Fibroblast of pulmonary artery (primary cell): ENCODE results near the gene ANAPC15.
"Not testable (repeated sequence)": the region's sequence is repeated elsewhere in the genome, so short reads cannot be mapped to it uniquely, and the experiment has no call there.

Source experiments
- DNase-seq: peaks from one replicate; pipeline ENCODE4 v3.0.0-alpha.2; 2010; ENCODE audit warnings: low read depth
- H3K4me3 ChIP-seq: replicated peaks from 2 replicates; pipeline ENCODE4 v1.5.1; 2011; ENCODE audit warnings: low read depth, mild to moderate bottlenecking, control low read depth, low read length, moderate library complexity
- CTCF ChIP-seq: IDR thresholded peaks from 2 replicates; pipeline ENCODE4 v1.5.1; 2011; ENCODE audit warnings: mild to moderate bottlenecking, control low read depth, low read length, inconsistent platforms; ENCODE audit errors: missing control alignments

Gene ANAPC15

DNA sequence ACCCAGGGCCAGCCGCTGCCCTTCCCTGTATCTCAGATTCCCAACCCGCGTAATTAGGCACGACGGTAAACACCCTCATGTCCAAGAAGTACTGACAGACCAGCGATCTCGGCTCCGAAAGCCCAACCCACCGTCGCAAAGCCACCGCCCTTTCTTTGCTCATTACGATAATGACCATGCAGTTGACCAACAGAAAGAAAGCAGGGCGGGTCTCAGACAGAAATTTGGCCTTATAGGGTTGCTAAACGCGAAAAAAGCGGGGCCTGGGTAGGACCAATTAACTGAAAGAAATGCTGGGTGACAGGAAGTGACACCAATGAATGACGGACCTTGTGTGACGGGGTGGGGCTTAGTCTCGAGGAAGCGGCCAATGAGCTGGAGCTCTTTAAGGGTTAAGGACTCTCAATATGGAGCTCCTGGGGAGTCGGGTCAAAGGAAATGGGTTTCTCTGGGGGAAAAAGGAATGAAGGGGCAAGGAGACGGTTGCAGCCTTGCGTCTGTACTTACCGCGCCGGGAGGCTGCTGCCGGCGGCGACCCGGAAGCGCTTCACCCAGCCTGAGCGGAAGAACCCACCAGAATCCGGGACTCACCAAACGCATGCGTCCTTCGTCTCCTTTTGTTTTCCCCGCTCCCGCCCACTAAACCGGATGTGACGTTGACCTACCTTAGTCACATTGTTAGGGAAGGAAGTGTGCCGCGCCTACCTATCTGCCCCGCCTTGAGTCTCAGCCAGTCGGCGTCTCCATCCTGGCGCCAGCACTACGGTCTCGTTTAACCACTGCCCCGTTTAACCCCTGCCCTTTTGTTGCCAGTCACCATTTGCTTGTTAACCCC is at the start of gene ANAPC15:
ANAPC15 (minus strand) TSS at position 553 of the 835 bp plus-strand sequence. CDS start 1,419 bp downstream, outside the sequence.
- no peak for TF ChIP-seq CTCF
- H3K4me3 ChIP-seq: peak within 1 kb of the TSS; percentile 77
- DNase-seq: peak; percentile 100

DNA sequence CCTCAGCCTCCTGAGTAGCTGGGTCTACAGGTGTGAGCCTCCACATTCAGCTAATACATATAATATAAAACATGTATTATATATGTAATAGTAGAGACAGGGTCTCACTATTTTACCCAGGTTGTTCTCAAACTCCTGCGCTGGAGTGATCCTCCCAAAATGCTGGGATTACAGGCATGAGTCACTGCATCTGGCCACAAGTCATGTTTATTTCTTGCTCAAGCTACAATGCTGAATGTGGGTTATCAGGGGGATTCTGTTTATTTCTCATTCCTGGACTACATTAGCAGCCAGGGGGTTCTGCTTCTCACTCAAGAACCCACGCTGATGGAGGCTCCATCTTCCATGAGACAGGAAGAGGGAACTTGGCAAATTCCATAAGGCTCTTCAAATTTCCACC is 47.8 kb upstream of the ANAPC15 start:
- no peak for TF ChIP-seq CTCF
- no peak for DNase-seq
- H3K4me3 ChIP-seq: no peak overlapping the region

DNA sequence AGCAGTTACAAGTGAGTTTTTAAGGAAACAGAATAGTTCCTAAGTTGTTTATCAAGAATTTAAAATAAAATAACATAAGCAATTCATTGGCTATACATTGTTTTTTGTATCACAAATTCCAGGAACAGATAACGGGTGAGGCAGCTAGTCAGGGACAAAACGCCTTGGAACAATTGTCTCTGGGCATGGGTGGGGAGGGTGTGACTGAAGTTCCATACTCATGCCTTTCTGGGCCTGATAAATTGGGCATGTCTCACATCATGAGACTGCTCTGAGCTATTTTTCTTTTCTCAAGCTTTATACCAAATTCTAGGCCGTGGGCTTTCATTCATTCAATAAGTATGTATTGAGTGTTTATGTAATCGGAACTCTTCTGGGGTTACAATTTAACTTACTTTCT is 44.6 kb upstream of the ANAPC15 start:
- no peak for TF ChIP-seq CTCF
- DNase-seq: no peak
- no peak overlapping the region for H3K4me3 ChIP-seq

GRCh38 chr11:72155751-72156150 is 43.3 kb upstream of the ANAPC15 start:
- no peak overlapping the region for H3K4me3 ChIP-seq
- no peak for TF ChIP-seq CTCF
- no peak for DNase-seq

DNA sequence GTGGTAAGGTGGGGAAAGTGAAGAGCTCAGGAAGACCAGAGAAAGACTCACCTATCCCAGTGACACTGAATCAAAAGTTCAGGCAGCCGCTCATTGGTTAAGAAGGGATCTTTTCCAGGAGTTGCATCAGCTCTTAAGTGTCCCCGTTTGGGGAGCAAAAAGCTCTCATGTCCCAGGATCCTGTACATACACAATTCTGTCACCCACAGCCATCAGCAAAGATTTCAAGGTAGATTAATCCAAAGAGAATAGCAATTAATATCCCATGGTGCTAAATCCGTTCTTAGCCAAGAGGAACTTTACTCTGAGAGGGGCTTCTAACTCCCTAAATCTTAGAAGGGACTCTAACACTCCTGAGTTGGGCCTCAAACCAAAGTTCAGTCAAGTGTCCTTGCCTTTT is 42.3 kb upstream of the ANAPC15 start:
- no peak overlapping the region for H3K4me3 ChIP-seq
- no peak for TF ChIP-seq CTCF
- DNase-seq: no peak

- not testable (repeated sequence) for DNase-seq, H3K4me3 ChIP-seq
Observed at GRCh38 chr11:72153874-72154273, 41.4 kb upstream of the ANAPC15 start.

DNA sequence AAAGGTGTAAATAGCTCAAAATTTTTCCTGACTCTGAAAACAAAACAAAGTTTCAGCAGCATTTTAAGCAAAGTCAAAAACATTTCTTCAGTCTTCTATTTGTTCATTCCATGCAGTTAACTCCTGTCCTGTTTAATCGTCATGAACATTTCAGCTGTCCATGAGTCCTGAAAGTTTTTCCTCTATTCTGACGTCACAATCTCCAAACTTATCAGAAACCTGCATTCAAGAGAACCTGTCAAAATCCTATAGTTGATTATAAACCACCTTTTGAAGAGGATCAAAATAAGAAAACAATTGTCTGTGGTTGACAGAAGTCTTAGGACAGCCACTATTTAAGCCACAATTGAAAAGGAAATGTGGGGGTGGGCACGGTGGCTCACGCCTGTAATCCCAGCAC is 38.4 kb upstream of the ANAPC15 start:
- no peak overlapping the region for H3K4me3 ChIP-seq
- DNase-seq: no peak
- no peak for TF ChIP-seq CTCF
